Fibroblast of mammary gland (primary cell): ENCODE measurements around the gene AGPS.

Source experiments
- DNase-seq: peaks from one replicate; pipeline ENCODE4 v3.0.0-alpha.2; 2010; ENCODE audit warnings: low read depth
- H3K4me3 ChIP-seq: 2 replicates; pipeline ENCODE4 v1.5.1; 2011; ENCODE audit warnings: low read depth, mild to moderate bottlenecking, low read length, moderate library complexity; ENCODE audit not compliant: control insufficient read depth
- CTCF ChIP-seq: conservative IDR thresholded peaks from 2 replicates; pipeline ENCODE4 v1.5.1; 2011; ENCODE audit warnings: low read depth, low read length, inconsistent platforms; ENCODE audit not compliant: control insufficient read depth, insufficient read depth

Gene AGPS

GRCh38 chr2:177542396-177542795 lies 149.8 kb downstream of the AGPS start:
- no peak overlapping the region for H3K4me3 ChIP-seq
- DNase-seq: no peak
- no peak for TF ChIP-seq CTCF

- H3K4me3 ChIP-seq: no peak overlapping the region
- peak; percentile 90 for DNase-seq
- TF ChIP-seq CTCF: no peak
Measured at GRCh38 chr2:177543007-177543760, 150.6 kb downstream of the AGPS start.

- no peak for TF ChIP-seq CTCF
- no peak overlapping the region for H3K4me3 ChIP-seq
- no peak for DNase-seq
Measured at GRCh38 chr2:177545143-177545542, 152.6 kb downstream of the AGPS start.

- no peak overlapping the region for H3K4me3 ChIP-seq
- TF ChIP-seq CTCF: no peak
- no peak for DNase-seq
Measured at GRCh38 chr2:177545981-177546585, 153.5 kb downstream of the AGPS start.

- no peak for TF ChIP-seq CTCF
- DNase-seq: no peak
- H3K4me3 ChIP-seq: no peak overlapping the region
Measured at GRCh38 chr2:177547122-177547521, 154.5 kb downstream of the AGPS start.

- no peak overlapping the region for H3K4me3 ChIP-seq
- no peak for DNase-seq
- no peak for TF ChIP-seq CTCF
Measured at GRCh38 chr2:177547772-177548171, 155.2 kb downstream of the AGPS start.
